SK-N-SH treated with all-trans-retinoic acid at 6 μM for 48 hours (cell line): ENCODE measurements around the gene FUT3.

Experiments
- ARNTL ChIP-seq: fragments of 450-650 bp; formaldehyde crosslinking; IDR thresholded peaks from 2 replicates; pipeline ENCODE4 v1.5.0; 2020; ENCODE audit warnings: low read depth, mild to moderate bottlenecking, moderate library complexity, borderline replicate concordance
- SNAI2 ChIP-seq: fragments of 250-450 bp; sonication (Bioruptor Pico); IDR thresholded peaks from 2 replicates; pipeline ENCODE4 v1.5.0; 2020; ENCODE audit warnings: mild to moderate bottlenecking, moderate library complexity
- TOX ChIP-seq: fragments of 250-450 bp; sonication (Bioruptor Pico); IDR thresholded peaks from 2 replicates; pipeline ENCODE4 v1.8.0; 2021; ENCODE audit warnings: mild to moderate bottlenecking, moderate library complexity, borderline replicate concordance
- ZFP3 ChIP-seq: fragments of 250-450 bp; sonication (Bioruptor Pico); IDR thresholded peaks from 2 replicates; pipeline ENCODE4 v1.5.0; 2020; ENCODE audit warnings: mild to moderate bottlenecking, moderate library complexity
- ZNF70 ChIP-seq: fragments of 450-650 bp; formaldehyde crosslinking; IDR thresholded peaks from 2 replicates; pipeline ENCODE4 v1.5.0; 2020; ENCODE audit warnings: mild to moderate bottlenecking, moderate library complexity

- no peak for TF ChIP-seq ZFP3 (CRISPR knock-in tag)
- no peak for TF ChIP-seq SNAI2 (CRISPR knock-in tag)
- TF ChIP-seq ZNF70 (CRISPR knock-in tag): no peak
- no peak for TF ChIP-seq TOX
- TF ChIP-seq ARNTL (CRISPR knock-in tag): no peak
Observed at GRCh38 chr19:5809469-5809868, 41.8 kb downstream of the FUT3 start.
